Type B pancreatic cell (in vitro differentiated cells): ENCODE measurements around the gene C12orf57. TPM values are rescaled to one million over a fixed set of nuclear protein-coding genes. Genes with fewer than 3 reads are reported as not detected.

Experiments
- DNase-seq: peaks from one replicate; pipeline ENCODE4 v3.0.0; 2021; ENCODE audit warnings: mixed read lengths; ENCODE audit not compliant: unreplicated experiment; ENCODE audit errors: extremely low spot score
- H3K27ac Mint-ChIP-seq: 2 replicates; pipeline ENCODE4 v1.8.0; 2021; ENCODE audit warnings: mild to moderate bottlenecking, mixed read lengths
- H3K27me3 Mint-ChIP-seq: 2 replicates; pipeline ENCODE4 v1.8.0; 2021; ENCODE audit warnings: mixed read lengths
- H3K36me3 Mint-ChIP-seq: 2 replicates; pipeline ENCODE4 v1.8.0; 2021; ENCODE audit warnings: mixed read lengths
- H3K4me1 Mint-ChIP-seq: one replicate; pipeline ENCODE4 v1.8.0; 2021; ENCODE audit warnings: mixed read lengths; ENCODE audit not compliant: unreplicated experiment
- H3K4me3 Mint-ChIP-seq: 2 replicates; pipeline ENCODE4 v1.8.0; 2021; ENCODE audit warnings: mild to moderate bottlenecking, mixed read lengths
- H3K9me3 Mint-ChIP-seq: 2 replicates; pipeline ENCODE4 v1.8.0; 2021; ENCODE audit warnings: mixed read lengths
- total RNA-seq: library from RNA; stranded (reverse); gene quantifications from 2 replicates; pipeline ENCODE4 v1.2.1, GENCODE V29; 2021; ENCODE audit warnings: low replicate concordance
- TF ChIP-seq, protein P1 (sequence below): fragments of 200-600 bp; sonication (generic); conservative IDR thresholded peaks from 2 replicates; pipeline ENCODE4 v1.5.0; 2021; ENCODE audit warnings: antibody characterized with exemption, mild to moderate bottlenecking

C12orf57 gene
- total RNA-seq, 1 donor from 2014 or later = 220 TPM

DNA sequence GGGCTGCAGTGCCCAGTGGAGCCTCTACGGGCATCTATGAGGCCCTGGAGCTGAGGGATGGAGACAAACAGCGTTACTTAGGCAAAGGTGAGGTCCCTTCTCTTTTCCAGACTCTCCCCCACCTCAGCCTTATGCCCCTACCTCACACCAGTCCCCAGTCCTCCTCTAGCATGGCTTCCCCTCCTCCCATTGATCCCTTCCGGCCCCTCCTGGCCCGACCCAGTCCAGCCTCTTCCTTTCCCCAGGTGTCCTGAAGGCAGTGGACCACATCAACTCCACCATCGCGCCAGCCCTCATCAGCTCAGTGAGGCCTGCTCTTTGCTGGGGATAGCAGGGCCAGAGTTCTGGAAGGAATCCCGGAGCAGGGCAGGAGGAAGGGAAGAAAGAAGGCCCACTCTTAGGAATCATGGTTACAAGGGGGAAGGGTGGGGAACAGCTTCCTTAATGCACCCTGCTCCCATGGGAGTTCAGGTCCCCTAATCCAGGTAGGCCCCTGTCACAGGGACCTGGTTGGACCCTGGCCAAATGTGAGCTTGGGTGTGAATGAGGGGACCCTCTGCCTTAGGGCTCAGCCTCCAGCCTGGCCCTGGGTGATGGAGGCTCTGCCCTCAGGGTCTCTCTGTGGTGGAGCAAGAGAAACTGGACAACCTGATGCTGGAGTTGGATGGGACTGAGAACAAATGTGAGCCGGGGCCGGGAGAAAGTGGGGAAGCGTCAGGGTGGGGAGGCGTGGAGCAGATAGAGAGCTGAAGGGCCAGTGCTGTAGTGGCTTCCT is 27.2 kb upstream of the C12orf57 start:
- Mint-ChIP-seq H3K4me3 (no peak overlapping the region), H3K27ac (no peak overlapping the region)

DNA sequence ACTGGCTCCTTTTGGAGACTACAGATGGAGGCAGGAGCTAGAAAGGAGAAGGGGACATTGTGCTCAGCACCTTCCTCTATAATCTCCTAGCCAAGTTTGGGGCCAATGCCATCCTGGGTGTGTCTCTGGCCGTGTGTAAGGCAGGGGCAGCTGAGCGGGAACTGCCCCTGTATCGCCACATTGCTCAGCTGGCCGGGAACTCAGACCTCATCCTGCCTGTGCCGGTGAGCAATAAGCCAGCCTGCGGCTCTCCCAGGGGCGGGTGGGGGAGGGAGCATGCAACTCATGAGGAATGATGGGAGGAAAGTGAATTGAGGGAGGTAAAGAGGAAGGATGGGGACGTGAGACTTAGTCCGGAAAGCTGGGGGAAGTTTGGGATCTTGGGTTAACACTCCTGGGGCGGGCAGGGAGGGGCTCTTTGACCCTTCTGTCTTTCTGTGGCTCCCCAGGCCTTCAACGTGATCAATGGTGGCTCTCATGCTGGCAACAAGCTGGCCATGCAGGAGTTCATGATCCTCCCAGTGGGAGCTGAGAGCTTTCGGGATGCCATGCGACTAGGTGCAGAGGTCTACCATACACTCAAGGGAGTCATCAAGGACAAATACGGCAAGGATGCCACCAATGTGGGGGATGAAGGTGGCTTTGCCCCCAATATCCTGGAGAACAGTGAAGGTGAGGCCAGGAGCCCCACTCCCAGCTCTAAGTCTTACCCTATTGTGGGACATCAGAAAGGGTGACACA is 26.2 kb upstream of the C12orf57 start:
- peaks cover 9% of the 10 kb centered on the region for H3K4me1 Mint-ChIP-seq
- H3K4me3 Mint-ChIP-seq = no peak overlapping the region
- H3K9me3 Mint-ChIP-seq = no peaks in the 10 kb centered on the region
- TF ChIP-seq, protein P1, sequence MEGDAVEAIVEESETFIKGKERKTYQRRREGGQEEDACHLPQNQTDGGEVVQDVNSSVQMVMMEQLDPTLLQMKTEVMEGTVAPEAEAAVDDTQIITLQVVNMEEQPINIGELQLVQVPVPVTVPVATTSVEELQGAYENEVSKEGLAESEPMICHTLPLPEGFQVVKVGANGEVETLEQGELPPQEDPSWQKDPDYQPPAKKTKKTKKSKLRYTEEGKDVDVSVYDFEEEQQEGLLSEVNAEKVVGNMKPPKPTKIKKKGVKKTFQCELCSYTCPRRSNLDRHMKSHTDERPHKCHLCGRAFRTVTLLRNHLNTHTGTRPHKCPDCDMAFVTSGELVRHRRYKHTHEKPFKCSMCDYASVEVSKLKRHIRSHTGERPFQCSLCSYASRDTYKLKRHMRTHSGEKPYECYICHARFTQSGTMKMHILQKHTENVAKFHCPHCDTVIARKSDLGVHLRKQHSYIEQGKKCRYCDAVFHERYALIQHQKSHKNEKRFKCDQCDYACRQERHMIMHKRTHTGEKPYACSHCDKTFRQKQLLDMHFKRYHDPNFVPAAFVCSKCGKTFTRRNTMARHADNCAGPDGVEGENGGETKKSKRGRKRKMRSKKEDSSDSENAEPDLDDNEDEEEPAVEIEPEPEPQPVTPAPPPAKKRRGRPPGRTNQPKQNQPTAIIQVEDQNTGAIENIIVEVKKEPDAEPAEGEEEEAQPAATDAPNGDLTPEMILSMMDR = no peak
- H3K27ac Mint-ChIP-seq = no peak overlapping the region
- H3K36me3 Mint-ChIP-seq = peaks cover 7% of the 10 kb centered on the region
- no peak for DNase-seq
- peaks cover 40% of the 10 kb centered on the region for H3K27me3 Mint-ChIP-seq

More for the DNA sequence above, 27.2 kb upstream of the C12orf57 start:
- TF ChIP-seq, protein P1 = no peak
- H3K27me3 Mint-ChIP-seq = peaks cover 48% of the 10 kb centered on the region
- DNase-seq = no peak
- peaks cover 7% of the 10 kb centered on the region for H3K36me3 Mint-ChIP-seq
- H3K9me3 Mint-ChIP-seq = no peaks in the 10 kb centered on the region
- peaks cover 9% of the 10 kb centered on the region for H3K4me1 Mint-ChIP-seq

DNA sequence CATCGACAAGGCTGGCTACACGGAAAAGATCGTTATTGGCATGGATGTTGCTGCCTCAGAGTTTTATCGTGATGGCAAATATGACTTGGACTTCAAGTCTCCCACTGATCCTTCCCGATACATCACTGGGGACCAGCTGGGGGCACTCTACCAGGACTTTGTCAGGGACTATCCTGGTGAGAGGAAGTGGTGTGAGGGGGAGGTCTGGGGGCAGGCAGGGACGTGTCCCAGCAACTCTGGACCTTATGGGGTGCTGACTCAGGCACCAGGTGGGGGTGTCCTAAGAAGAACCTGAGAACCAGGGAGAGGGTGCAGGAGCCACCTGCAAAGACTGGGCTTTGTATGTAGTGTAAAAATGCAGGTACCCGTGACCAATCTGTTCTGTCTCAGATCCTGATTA is 24.2 kb upstream of the C12orf57 start:
- H3K27ac Mint-ChIP-seq = no peak overlapping the region
- peaks cover 7% of the 10 kb centered on the region for H3K36me3 Mint-ChIP-seq
- no peaks in the 10 kb centered on the region for H3K9me3 Mint-ChIP-seq
- H3K4me3 Mint-ChIP-seq = no peak overlapping the region
- H3K4me1 Mint-ChIP-seq = peaks cover 12% of the 10 kb centered on the region
- DNase-seq = no peak
- peaks cover 28% of the 10 kb centered on the region for H3K27me3 Mint-ChIP-seq
- TF ChIP-seq, protein P1 = no peak

DNA sequence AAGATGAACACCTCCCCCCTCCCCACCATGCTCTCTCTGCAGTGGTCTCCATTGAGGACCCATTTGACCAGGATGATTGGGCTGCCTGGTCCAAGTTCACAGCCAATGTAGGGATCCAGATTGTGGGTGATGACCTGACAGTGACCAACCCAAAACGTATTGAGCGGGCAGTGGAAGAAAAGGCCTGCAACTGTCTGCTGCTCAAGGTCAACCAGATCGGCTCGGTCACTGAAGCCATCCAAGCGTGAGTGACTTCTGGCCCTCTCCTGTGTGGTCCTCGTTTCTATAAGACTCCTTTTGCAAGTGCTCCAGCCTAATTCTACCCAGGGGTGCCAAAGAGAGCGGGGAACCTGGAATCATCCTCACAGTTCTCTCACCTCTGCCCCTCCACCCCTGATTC is 22.3 kb upstream of the C12orf57 start:
- Mint-ChIP-seq H3K27me3 (peaks cover 8% of the 10 kb centered on the region), H3K4me1 (peaks cover 32% of the 10 kb centered on the region), H3K27ac (peak overlapping the region; percentile 66), H3K9me3 (no peaks in the 10 kb centered on the region), H3K4me3 (no peak overlapping the region), H3K36me3 (peaks cover 7% of the 10 kb centered on the region)
- no peak for DNase-seq
- TF ChIP-seq, protein P1 = no peak

DNA sequence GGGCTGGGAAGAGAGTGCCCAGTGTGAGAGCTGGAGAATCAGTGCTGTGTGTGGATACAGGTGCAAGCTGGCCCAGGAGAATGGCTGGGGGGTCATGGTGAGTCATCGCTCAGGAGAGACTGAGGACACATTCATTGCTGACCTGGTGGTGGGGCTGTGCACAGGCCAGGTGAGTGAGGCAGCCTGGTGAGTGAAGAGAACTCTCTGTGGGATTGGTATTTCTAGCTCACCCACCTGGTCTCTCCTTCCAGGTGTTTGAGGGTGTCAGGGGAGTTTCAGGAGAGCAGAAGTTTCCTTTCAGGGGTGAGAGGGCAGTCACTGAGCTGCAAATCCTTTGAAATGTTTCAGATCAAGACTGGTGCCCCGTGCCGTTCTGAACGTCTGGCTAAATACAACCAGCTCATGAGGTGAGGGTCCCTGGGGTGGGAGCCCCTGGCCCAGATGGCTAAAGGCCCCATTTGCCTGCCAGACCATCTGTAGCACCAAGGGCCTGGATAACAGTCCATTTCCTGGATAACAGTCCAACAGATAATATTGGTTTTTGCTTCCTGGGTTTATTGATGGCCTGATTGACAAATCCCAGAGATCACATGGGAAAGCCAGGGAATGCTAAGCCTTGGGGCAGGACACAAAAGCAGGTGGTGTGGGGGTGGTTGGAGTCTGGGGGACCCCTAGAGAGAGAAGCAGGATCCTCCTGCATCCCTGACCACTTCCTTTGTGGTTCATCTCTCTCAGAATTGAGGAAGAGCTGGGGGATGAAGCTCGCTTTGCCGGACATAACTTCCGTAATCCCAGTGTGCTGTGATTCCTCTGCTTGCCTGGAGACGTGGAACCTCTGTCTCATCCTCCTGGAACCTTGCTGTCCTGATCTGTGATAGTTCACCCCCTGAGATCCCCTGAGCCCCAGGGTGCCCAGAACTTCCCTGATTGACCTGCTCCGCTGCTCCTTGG is 21.6 kb upstream of the C12orf57 start:
- H3K27ac Mint-ChIP-seq = peak overlapping the region; percentile 66

More for the DNA sequence above, 21.6 kb upstream of the C12orf57 start:
- TF ChIP-seq, protein P1 = no peak
- Mint-ChIP-seq H3K27me3 (peaks cover 3% of the 10 kb centered on the region), H3K9me3 (no peaks in the 10 kb centered on the region), H3K36me3 (peaks cover 3% of the 10 kb centered on the region), H3K4me1 (peaks cover 35% of the 10 kb centered on the region), H3K4me3 (no peak overlapping the region)
- no peak for DNase-seq
